Measurements from ENCODE around the gene SSH3. TPM values are rescaled to one million over a fixed set of nuclear protein-coding genes. Genes with fewer than 3 reads are reported as not detected.
"Not testable (repeated sequence)": the region's sequence is repeated elsewhere in the genome, so short reads cannot be mapped to it uniquely, and the experiment has no call there.

The SSH3 gene
- total and polyA plus RNA-seq, 3 experiments from 2014 or later = 3.5 to 10.6 (median 8.4) TPM

DNA sequence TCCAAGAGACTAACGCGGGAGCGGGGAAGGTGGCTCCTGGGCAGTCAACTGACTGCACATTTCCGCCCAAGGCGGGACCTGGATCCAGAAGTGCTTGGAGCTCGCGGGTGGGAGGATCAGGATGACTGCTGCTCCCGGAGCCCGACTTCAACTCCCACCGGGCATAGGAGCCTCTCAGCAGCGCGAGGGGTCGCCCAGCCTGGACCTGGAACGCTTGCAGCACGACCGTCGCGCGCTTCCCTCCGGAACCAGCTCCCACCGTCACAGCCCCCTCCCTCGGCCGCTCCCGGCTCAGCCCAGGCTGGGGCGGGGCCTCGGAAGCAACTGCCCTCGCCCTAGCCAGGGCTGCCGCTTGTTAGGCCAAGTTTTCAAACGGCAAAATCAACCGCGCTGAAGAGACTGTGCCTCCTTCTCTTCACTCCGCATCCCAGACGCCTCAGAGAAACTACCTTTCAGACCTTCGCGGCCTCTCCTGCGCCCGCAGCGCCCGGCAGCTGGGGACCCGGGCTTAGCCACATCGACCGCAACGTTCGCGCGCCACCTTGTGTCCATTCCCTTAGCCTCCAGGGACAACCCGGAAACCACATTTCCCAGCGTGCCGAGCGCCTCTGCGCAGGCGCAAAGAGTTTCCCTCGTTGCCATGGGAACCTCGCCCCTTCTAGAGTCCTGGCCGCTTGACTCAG lies 14.0 kb downstream of the SSH3 start:
- POLR2A ChIA-PET = interaction anchor here (0.6 to 3.5 kb wide), 12 partner anchors 13 to 198 kb away, joined by 4 to 27 read pairs (median 10); partner anchors contain the start of genes ANKRD13D, GRK2, KDM2A and POLD4
- Mint-ChIP-seq H3K4me3 (peak overlapping the region; percentile 94 to 100 (median 96)), H3K4me1 (peaks cover 29 to 48% (median 42%) of the 10 kb centered on the region in 3 donors), H3K9me3 (no peaks in the 10 kb centered on the region), H3K27ac (peak overlapping the region; percentile 84 to 98 (median 96)), H3K36me3 (peaks cover 0 to 4% (median 0%) of the 10 kb centered on the region in 3 donors), H3K27me3 (peaks cover 0 to 6% of the 10 kb centered on the region in 2 donors)
- CTCF ChIA-PET = interaction anchor here (0.6 to 7.2 kb wide), 34 partner anchors 9 to 167 kb away, joined by 3 to 94 read pairs (median 5); partner anchors contain the start of genes ANKRD13D, GRK2, POLD4 and SSH3
- peak overlapping the region; percentile 82 for H3K27ac ChIP-seq (ENCODE audit: low read depth, low read length)
- no peaks in the 10 kb centered on the region for H3K9me3 ChIP-seq (ENCODE audit: low read length)
- H3K4me1 ChIP-seq (ENCODE audit: insufficient read depth, low read length) = peaks cover 20% of the 10 kb centered on the region
- H3K4me3 ChIP-seq (ENCODE audit: low read length) = peak overlapping the region; percentile 93
- no peaks in the 10 kb centered on the region for H3K36me3 ChIP-seq (ENCODE audit: insufficient read depth, low read length)
- DNase-seq = peak; percentile 95 to 99 (median 97)
- H3K27me3 ChIP-seq (ENCODE audit: insufficient read depth, low read length, poor library complexity, severe bottlenecking) = no peaks in the 10 kb centered on the region

GRCh38 chr11:67317888-67318555 lies 14.7 kb downstream of the SSH3 start:
- H3K4me3 Mint-ChIP-seq = peak overlapping the region; percentile 94 to 100 (median 96)
- POLR2A ChIA-PET = interaction anchor here (0.6 to 3.5 kb wide), 11 partner anchors 14 to 78 kb away, joined by 4 to 27 read pairs (median 10); partner anchors contain the start of genes ANKRD13D, GRK2, POLD4 and SSH3
- H3K9me3 ChIP-seq (ENCODE audit: low read length) = no peaks in the 10 kb centered on the region
- no peaks in the 10 kb centered on the region for H3K27me3 ChIP-seq (ENCODE audit: insufficient read depth, low read length, poor library complexity, severe bottlenecking)
- H3K27ac Mint-ChIP-seq = peak overlapping the region; percentile 84 to 98 (median 96)
- no peaks in the 10 kb centered on the region for H3K36me3 ChIP-seq (ENCODE audit: insufficient read depth, low read length)
- H3K4me3 ChIP-seq (ENCODE audit: low read length) = peak overlapping the region; percentile 93
- H3K4me1 Mint-ChIP-seq = peaks cover 22 to 41% (median 36%) of the 10 kb centered on the region in 3 donors
- H3K27ac ChIP-seq (ENCODE audit: low read depth, low read length) = peak overlapping the region; percentile 82
- H3K9me3 Mint-ChIP-seq = no peaks in the 10 kb centered on the region
- DNase-seq = peak in 1 of 5 donors; percentile 64
- CTCF ChIA-PET = interaction anchor here (0.6 to 7.2 kb wide), 29 partner anchors 10 to 138 kb away, joined by 3 to 94 read pairs (median 5); partner anchors contain the start of genes ANKRD13D, GRK2, POLD4 and SSH3
- H3K27me3 Mint-ChIP-seq = peaks cover 0 to 6% of the 10 kb centered on the region in 2 donors
- peaks cover 0 to 4% (median 0%) of the 10 kb centered on the region in 3 donors for H3K36me3 Mint-ChIP-seq
- peaks cover 13% of the 10 kb centered on the region for H3K4me1 ChIP-seq (ENCODE audit: insufficient read depth, low read length)

- Mint-ChIP-seq H3K27ac (peak overlapping the region in 6 of 8 donors; percentile 33 to 95 (median 62)), H3K4me3 (peak overlapping the region in 6 of 7 donors; percentile 45 to 97 (median 95)), H3K4me1 (peaks cover 15 to 34% (median 28%) of the 10 kb centered on the region in 3 donors)
- CTCF ChIA-PET = interaction anchor here (1.3 to 7.2 kb wide), 7 partner anchors 23 to 65 kb away, joined by 4 to 94 read pairs (median 8); partner anchors contain the start of gene GRK2
- not testable (repeated sequence) for H3K9me3 ChIP-seq (ENCODE audit: low read length); H3K36me3 ChIP-seq (ENCODE audit: insufficient read depth, low read length); H3K9me3 Mint-ChIP-seq; H3K27me3 Mint-ChIP-seq; H3K27me3 ChIP-seq (ENCODE audit: insufficient read depth, low read length, poor library complexity, severe bottlenecking); H3K36me3 Mint-ChIP-seq; DNase-seq; H3K27ac ChIP-seq (ENCODE audit: low read depth, low read length); H3K4me1 ChIP-seq (ENCODE audit: insufficient read depth, low read length); H3K4me3 ChIP-seq (ENCODE audit: low read length)
- POLR2A ChIA-PET = interaction anchor here (0.9 to 2.3 kb wide), 3 partner anchors 30 to 51 kb away, joined by 3 to 10 read pairs (median 5); partner anchors contain the start of gene ANKRD13D
These were observed 15.5 kb downstream of the SSH3 start for GRCh38 chr11:67318876-67319275.

DNA sequence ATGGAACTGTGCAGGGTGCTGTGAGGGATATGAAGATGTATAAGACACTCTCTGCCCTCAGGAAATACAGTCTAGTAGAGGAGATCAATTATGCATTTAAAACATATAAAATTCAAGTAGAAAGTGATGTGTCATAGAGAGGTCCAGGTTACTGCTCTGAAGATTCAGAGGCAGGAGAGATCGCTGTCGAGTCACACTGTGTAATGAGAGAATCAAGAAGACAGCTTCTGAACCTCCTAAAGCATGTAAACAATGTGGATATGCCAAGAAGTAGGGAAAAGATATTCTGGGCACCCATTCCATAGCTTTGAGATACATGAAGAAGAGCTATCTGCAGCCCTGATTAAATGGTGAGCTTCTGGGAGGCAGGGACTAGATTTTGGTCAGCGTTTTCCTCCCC lies 16.7 kb downstream of the SSH3 start:
- Histone ChIP-seq H3K36me3 (ENCODE audit: insufficient read depth, low read length) (no peaks in the 10 kb centered on the region), H3K27me3 (ENCODE audit: insufficient read depth, low read length, poor library complexity, severe bottlenecking) (no peaks in the 10 kb centered on the region), H3K4me3 (ENCODE audit: low read length) (no peak overlapping the region), H3K4me1 (ENCODE audit: insufficient read depth, low read length) (peaks cover 6% of the 10 kb centered on the region), H3K27ac (ENCODE audit: low read depth, low read length) (no peak overlapping the region), H3K9me3 (ENCODE audit: low read length) (no peaks in the 10 kb centered on the region)
- peak overlapping the region in 3 of 8 donors; percentile 21 to 42 (median 33) for H3K27ac Mint-ChIP-seq
- peaks cover 0 to 4% (median 0%) of the 10 kb centered on the region in 3 donors for H3K36me3 Mint-ChIP-seq
- ChIA-PET CTCF (interaction anchor here (0.7 to 7.2 kb wide), 6 partner anchors 24 to 62 kb away, joined by 3 to 94 read pairs (median 8); partner anchors contain the start of gene GRK2), POLR2A (interaction anchor here (0.9 to 1.4 kb wide), 2 partner anchors 31 to 52 kb away, joined by 3 to 5 read pairs; partner anchors contain the start of gene ANKRD13D)
- DNase-seq = no peak
- peaks cover 0 to 6% of the 10 kb centered on the region in 2 donors for H3K27me3 Mint-ChIP-seq
- peaks cover 11 to 27% (median 22%) of the 10 kb centered on the region in 3 donors for H3K4me1 Mint-ChIP-seq
- H3K9me3 Mint-ChIP-seq = no peaks in the 10 kb centered on the region
- peak overlapping the region in 1 of 7 donors; percentile 24 for H3K4me3 Mint-ChIP-seq

DNA sequence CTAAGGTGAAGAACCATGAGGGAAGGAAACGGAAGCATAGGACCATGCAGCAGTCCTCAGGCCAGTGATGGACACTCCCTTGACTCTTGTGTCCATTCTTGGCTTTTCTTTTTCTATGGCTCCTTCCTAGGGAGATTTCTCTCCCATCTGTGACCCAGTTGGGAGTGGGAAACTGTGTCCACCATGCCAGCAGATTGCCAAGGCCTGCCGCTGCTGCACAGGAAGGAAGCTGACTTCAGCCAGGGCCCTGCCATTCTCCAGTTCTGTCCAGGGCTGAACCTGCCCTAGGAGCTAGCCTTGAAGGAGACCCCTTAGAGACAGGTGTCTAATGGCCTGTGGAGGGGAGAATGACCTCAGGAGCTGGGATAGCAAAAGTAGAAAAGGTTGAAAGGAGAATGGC lies 17.4 kb downstream of the SSH3 start:
- peak overlapping the region in 1 of 7 donors; percentile 68 for H3K4me3 Mint-ChIP-seq
- H3K4me3 ChIP-seq (ENCODE audit: low read length) = no peak overlapping the region
- peaks cover 11 to 22% (median 15%) of the 10 kb centered on the region in 3 donors for H3K4me1 Mint-ChIP-seq
- H3K27me3 ChIP-seq (ENCODE audit: insufficient read depth, low read length, poor library complexity, severe bottlenecking) = no peaks in the 10 kb centered on the region
- ChIA-PET POLR2A (no interaction called here), CTCF (interaction anchor here (0.7 to 6.7 kb wide), 5 partner anchors 30 to 62 kb away, joined by 3 to 92 read pairs (median 7); partner anchors contain the start of gene GRK2)
- H3K27me3 Mint-ChIP-seq = peaks cover 0 to 6% of the 10 kb centered on the region in 2 donors
- peaks cover 0 to 4% (median 0%) of the 10 kb centered on the region in 3 donors for H3K36me3 Mint-ChIP-seq
- no peak for DNase-seq
- no peaks in the 10 kb centered on the region for H3K9me3 Mint-ChIP-seq
- no peaks in the 10 kb centered on the region for H3K9me3 ChIP-seq (ENCODE audit: low read length)
- peaks cover 6% of the 10 kb centered on the region for H3K4me1 ChIP-seq (ENCODE audit: insufficient read depth, low read length)
- H3K36me3 ChIP-seq (ENCODE audit: insufficient read depth, low read length) = no peaks in the 10 kb centered on the region
- H3K27ac ChIP-seq (ENCODE audit: low read depth, low read length) = no peak overlapping the region
- no peak overlapping the region for H3K27ac Mint-ChIP-seq

GRCh38 chr11:67321313-67321871 lies 18.1 kb downstream of the SSH3 start:
- Histone ChIP-seq H3K4me3 (ENCODE audit: low read length) (no peak overlapping the region), H3K36me3 (ENCODE audit: insufficient read depth, low read length) (no peaks in the 10 kb centered on the region), H3K27me3 (ENCODE audit: insufficient read depth, low read length, poor library complexity, severe bottlenecking) (no peaks in the 10 kb centered on the region), H3K27ac (ENCODE audit: low read depth, low read length) (no peak overlapping the region), H3K4me1 (ENCODE audit: insufficient read depth, low read length) (peaks cover 6% of the 10 kb centered on the region), H3K9me3 (ENCODE audit: low read length) (no peaks in the 10 kb centered on the region)
- peaks cover 11 to 20% (median 14%) of the 10 kb centered on the region in 3 donors for H3K4me1 Mint-ChIP-seq
- peaks cover 0 to 4% (median 2%) of the 10 kb centered on the region in 3 donors for H3K36me3 Mint-ChIP-seq
- no peaks in the 10 kb centered on the region for H3K9me3 Mint-ChIP-seq
- ChIA-PET CTCF (interaction anchor here (1.1 to 2.2 kb wide), 3 partner anchors 24 to 59 kb away, joined by 3 to 13 read pairs (median 8); partner anchors contain the start of gene POLD4), POLR2A (no interaction called here)
- H3K27me3 Mint-ChIP-seq = peaks cover 0 to 6% of the 10 kb centered on the region in 2 donors
- no peak for DNase-seq
- peak overlapping the region in 1 of 8 donors; percentile 18 for H3K27ac Mint-ChIP-seq
- H3K4me3 Mint-ChIP-seq = peak overlapping the region in 1 of 7 donors; percentile 68

DNA sequence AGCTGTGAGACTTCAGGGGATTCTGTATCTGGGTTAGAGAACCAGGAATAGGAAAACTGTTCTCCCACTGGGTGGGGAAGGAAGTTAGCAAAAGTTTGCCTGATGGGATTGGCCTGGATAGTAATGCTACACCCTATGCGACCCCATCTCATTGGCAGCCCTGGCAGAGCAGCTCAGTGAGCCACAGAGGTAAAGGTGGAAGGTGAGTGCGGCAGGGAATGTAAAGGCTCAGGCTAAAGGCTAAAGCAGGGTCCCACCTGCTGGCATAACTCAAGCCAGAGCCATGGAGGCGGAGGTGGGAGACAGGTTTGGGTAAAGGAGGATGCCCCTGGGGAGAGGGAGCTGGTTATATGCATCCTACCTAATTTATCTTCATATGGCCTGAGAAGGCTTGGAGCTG lies 18.7 kb downstream of the SSH3 start:
- Mint-ChIP-seq H3K9me3 (no peaks in the 10 kb centered on the region), H3K4me1 (peaks cover 9 to 17% (median 11%) of the 10 kb centered on the region in 3 donors), H3K36me3 (peaks cover 0 to 4% (median 2%) of the 10 kb centered on the region in 3 donors), H3K27ac (no peak overlapping the region), H3K27me3 (peaks cover 0 to 7% of the 10 kb centered on the region in 2 donors), H3K4me3 (peak overlapping the region in 1 of 7 donors; percentile 70)
- CTCF ChIA-PET = interaction anchor here (0.8 to 2.2 kb wide), 8 partner anchors 23 to 82 kb away, joined by 3 to 13 read pairs (median 4); partner anchors contain the start of genes POLD4 and PPP1CA
- Histone ChIP-seq H3K27ac (ENCODE audit: low read depth, low read length) (no peak overlapping the region), H3K27me3 (ENCODE audit: insufficient read depth, low read length, poor library complexity, severe bottlenecking) (no peaks in the 10 kb centered on the region), H3K4me1 (ENCODE audit: insufficient read depth, low read length) (peaks cover 6% of the 10 kb centered on the region), H3K9me3 (ENCODE audit: low read length) (no peaks in the 10 kb centered on the region), H3K4me3 (ENCODE audit: low read length) (no peak overlapping the region), H3K36me3 (ENCODE audit: insufficient read depth, low read length) (no peaks in the 10 kb centered on the region)
- no peak for DNase-seq
- POLR2A ChIA-PET = no interaction called here

Measured in CD8-positive, alpha-beta memory T cell (primary cell).